Kidney (tissue), 14 donors: Measurements from ENCODE around the gene PKD1. TPM values are rescaled to one million over a fixed set of nuclear protein-coding genes. Genes with fewer than 3 reads are reported as not detected.

Experiments used
- DNase-seq, 5 donors: peaks; one replicate each; pipeline ENCODE4 v3.0.0-alpha.2; 2013 to 2020
- FAIRE-seq: peaks from 2 replicates; lab custom pipeline; 2012; peaks lifted over from hg19 to GRCh38; lab: Jason Lieb, UNC
- H3K27ac ChIP-seq, 2 donors: one replicate each; pipeline ENCODE4 v1.7.0; 2013; ENCODE audit warnings: low read depth in 2 of 2, low read length in 2 of 2, inconsistent platforms in 1 of 2
- H3K27me3 ChIP-seq: one replicate; pipeline ENCODE4 v1.7.1; 2013; ENCODE audit warnings: low read length, inconsistent platforms; ENCODE audit not compliant: control insufficient read depth, insufficient read depth
- H3K36me3 ChIP-seq, 3 donors: one replicate each; pipeline versions ENCODE4 v1.7.0 to v1.7.1; 2013; ENCODE audit warnings: low read length in 3 of 3, control low read depth in 1 of 3, inconsistent platforms in 1 of 3; ENCODE audit not compliant: insufficient read depth in 3 of 3, control insufficient read depth in 2 of 3
- H3K4me1 ChIP-seq, 3 donors: one replicate each; pipeline versions ENCODE4 v1.7.0 to v1.7.1; 2013; ENCODE audit warnings: low read length in 3 of 3, inconsistent platforms in 1 of 3, low read depth in 1 of 3; ENCODE audit not compliant: control insufficient read depth in 2 of 3, insufficient read depth in 2 of 3
- H3K4me3 ChIP-seq, 3 donors: one replicate each; pipeline versions ENCODE4 v1.7.0 to v1.8.1; 2013; ENCODE audit warnings: low read length in 3 of 3, control low read depth in 1 of 3, inconsistent platforms in 1 of 3
- H3K9ac ChIP-seq, 3 donors: one replicate each; pipeline versions ENCODE4 v1.7.0 to v1.7.1; 2013; ENCODE audit warnings: low read length in 3 of 3, control low read depth in 1 of 3, inconsistent platforms in 1 of 3
- H3K9me3 ChIP-seq, 3 donors: one replicate each; pipeline versions ENCODE4 v1.7.0 to v1.7.1; 2013; ENCODE audit warnings: low read length in 3 of 3, control low read depth in 1 of 3, inconsistent platforms in 1 of 3; ENCODE audit not compliant: control insufficient read depth in 2 of 3, insufficient read depth in 1 of 3
- CTCF ChIP-seq: IDR thresholded peaks from 3 replicates; pipeline ENCODE4 v1.5.1; 2012; ENCODE audit warnings: mild to moderate bottlenecking, moderate library complexity, borderline replicate concordance; ENCODE audit not compliant: insufficient read depth; ENCODE audit errors: extremely low read depth
- intact Hi-C: fragments of 100-400 bp; cut with DNase I; formaldehyde crosslinking; loops from one replicate; pipeline ENCODE4 v1.11.1; 2022
- polyA plus RNA-seq: library from polyadenylated mRNA; stranded (reverse); fragments of 350-450 nt; fragmentation: Illumina TruSeq; extraction: RNeasy Lipid Tissue Mini Kit (QIAGEN cat#74804); gene quantifications from one replicate; pipeline ENCODE4 v1.2.3, GENCODE V29; 2014; ENCODE audit warnings: low read depth, low replicate concordance; ENCODE audit not compliant: insufficient read depth
- total RNA-seq: library from RNA; stranded (reverse); fragmentation: NEBNext Ultra II Directional; extraction: Animal tissue kit (Norgen Biotek cat#: 25700); gene quantifications from one replicate; pipeline ENCODE4 v1.2.1, GENCODE V29; 2021
- donor health status: control.
- donor health status: control.
- donor health status: control.
- donor health status: control.
- donor health status: control.
- donor health status: DM: yes; HTN: yes; CAD: no.
- donor health status: Normal renal cell carcinoma (clear cell type).

Gene PKD1
- total and polyA plus RNA-seq, 2 donors from 2014 or later: 16.2 to 88.3 TPM

GRCh38 chr16:2155977-2156848 lies 20.5 kb upstream of the PKD1 start:
- H3K4me3 ChIP-seq: peak overlapping the region; percentile 61 to 91 (median 81)
- peak overlapping the region; percentile 38 to 80 (median 69) for H3K9ac ChIP-seq
- intact Hi-C loops: no loop called here
- FAIRE-seq (no peak), DNase-seq (peak; percentile 38 to 84 (median 55))
- peaks cover 0 to 56% (median 13%) of the 10 kb centered on the region in 3 donors for H3K4me1 ChIP-seq
- H3K36me3 ChIP-seq: peaks cover 0 to 3% (median 0%) of the 10 kb centered on the region in 3 donors
- H3K27me3 ChIP-seq: no peaks in the 10 kb centered on the region
- no peaks in the 10 kb centered on the region for H3K9me3 ChIP-seq
- H3K27ac ChIP-seq: no peak overlapping the region
- no peak for TF ChIP-seq CTCF

- DNase-seq: peak; percentile 100
- peak; percentile 99 for FAIRE-seq
- Histone ChIP-seq H3K27ac (peak within 1 kb of the TSS; percentile 74 to 78), H3K9me3 (no peaks in the 10 kb centered on the region), H3K27me3 (no peaks in the 10 kb centered on the region), H3K36me3 (peaks cover 0 to 3% (median 0%) of the 10 kb centered on the region in 3 donors), H3K9ac (peak within 1 kb of the TSS; percentile 90 to 98 (median 94)), H3K4me1 (peaks cover 0 to 61% (median 13%) of the 10 kb centered on the region in 3 donors), H3K4me3 (peak within 1 kb of the TSS; percentile 83 to 99 (median 96))
- intact Hi-C loops: no loop called here
- TF ChIP-seq CTCF: no peak
These were observed 19.6 kb upstream of the PKD1 start, which contains the start of gene TRAF7 for GRCh38 chr16:2155091-2155950. TRAF7 (plus strand) TSS chr16:2155782; CDS start chr16:2163921, 8,139 bp downstream.

GRCh38 chr16:2154533-2155090 lies 18.9 kb upstream of the PKD1 start:
- Histone ChIP-seq H3K27ac (peak overlapping the region; percentile 74 to 78), H3K4me1 (peaks cover 0 to 62% (median 13%) of the 10 kb centered on the region in 3 donors), H3K36me3 (peaks cover 0 to 3% (median 0%) of the 10 kb centered on the region in 3 donors), H3K27me3 (no peaks in the 10 kb centered on the region), H3K9ac (peak overlapping the region; percentile 90 to 98 (median 94)), H3K9me3 (no peaks in the 10 kb centered on the region), H3K4me3 (peak overlapping the region; percentile 83 to 99 (median 96))
- FAIRE-seq (no peak), DNase-seq (no peak)
- intact Hi-C loops: no loop called here
- TF ChIP-seq CTCF: no peak
